H1 (cell line): ENCODE measurements around the gene OCEL1. TPM values are rescaled to one million over a fixed set of nuclear protein-coding genes. Genes with fewer than 3 reads are reported as not detected.

Experiments used
- CTCF ChIA-PET: fragments of 300-600 bp; sonication (Branson Sonifier 250); formaldehyde crosslinking; loops from one replicate; lab custom pipeline; 2021; ENCODE audit not compliant: partially characterized antibody; lab: Charles Lee
- POLR2A ChIA-PET: fragments of 300-600 bp; sonication (Branson Sonifier 250); formaldehyde crosslinking; loops from one replicate; lab custom pipeline; 2021; ENCODE audit warnings: inconsistent platforms; ENCODE audit not compliant: partially characterized antibody; lab: Charles Lee
- DNase-seq, 2 experiments: peaks; one replicate each; pipeline versions ENCODE4 v3.0.0 to v3.0.0-alpha.2; 2010 to 2022; ENCODE audit warnings: low spot score in 2 of 2, low read depth in 1 of 2, mixed read lengths in 1 of 2
- FAIRE-seq: peaks from 2 replicates; lab custom pipeline; 2011; peaks lifted over from hg19 to GRCh38; lab: Jason Lieb, UNC
- H2AFZ ChIP-seq: 2 replicates; pipeline ENCODE4 v1.8.1; 2012; ENCODE audit warnings: low read length, inconsistent platforms
- H2AK5ac ChIP-seq: 2 replicates; pipeline ENCODE4 v1.6.1; 2013; ENCODE audit warnings: low read depth, low read length
- H2BK120ac ChIP-seq: replicated peaks from 2 replicates; pipeline ENCODE3; 2013; ENCODE audit warnings: low read depth, low read length, inconsistent platforms
- H2BK12ac ChIP-seq: 2 replicates; pipeline ENCODE4 v1.6.1; 2013; ENCODE audit warnings: low read depth, low read length
- H2BK15ac ChIP-seq: 2 replicates; pipeline ENCODE4 v1.6.1; 2013; ENCODE audit warnings: low read length
- H2BK20ac ChIP-seq: 2 replicates; pipeline ENCODE4 v1.6.1; 2013; ENCODE audit warnings: low read length
- H2BK5ac ChIP-seq: 2 replicates; pipeline ENCODE4 v1.6.1; 2013; ENCODE audit warnings: low read depth, low read length
- H3K14ac ChIP-seq: 2 replicates; pipeline ENCODE4 v1.6.1; 2013; ENCODE audit warnings: inconsistent platforms; ENCODE audit not compliant: insufficient read length
- H3K18ac ChIP-seq: 2 replicates; pipeline ENCODE4 v1.6.1; 2013; ENCODE audit warnings: low read length; ENCODE audit errors: extremely low read depth
- H3K23ac ChIP-seq: 2 replicates; pipeline ENCODE4 v1.6.1; 2013; ENCODE audit warnings: inconsistent platforms; ENCODE audit not compliant: insufficient read length
- H3K23me2 ChIP-seq: 2 replicates; pipeline ENCODE4 v1.6.1; 2013; ENCODE audit warnings: low read depth, low read length
- H3K27ac ChIP-seq: 2 replicates; pipeline ENCODE4 v1.6.1; 2011; ENCODE audit warnings: low read depth, low read length, inconsistent platforms
- H3K27me3 ChIP-seq, 4 experiments: replicated peaks in 1 of 4; 1 replicate in 1 of 4; 2 replicates in 3 of 4; pipeline versions ENCODE4 v1.6.1 to v1.8.1; 2011 to 2013; ENCODE audit warnings: low read length in 3 of 4, mild to moderate bottlenecking in 3 of 4, inconsistent platforms in 2 of 4, mixed read lengths in 2 of 4, moderate library complexity in 1 of 4; ENCODE audit not compliant: control insufficient read depth in 3 of 4, insufficient read depth in 3 of 4; ENCODE audit errors: extremely low read depth in 1 of 4
- H3K36me3 ChIP-seq, 4 experiments: 2 replicates each; pipeline versions ENCODE4 v1.6.1 to v1.8.1; 2011 to 2013; ENCODE audit warnings: mild to moderate bottlenecking in 4 of 4, low read length in 3 of 4, moderate library complexity in 2 of 4, control low read depth in 1 of 4, inconsistent platforms in 1 of 4; ENCODE audit not compliant: insufficient read depth in 4 of 4, control insufficient read depth in 2 of 4
- H3K4ac ChIP-seq: replicated peaks from 2 replicates; pipeline ENCODE3; 2013; ENCODE audit warnings: low read length, low read depth, mixed read lengths, inconsistent platforms; ENCODE audit not compliant: insufficient read length
- H3K4me1 ChIP-seq, 4 experiments: replicated peaks in 1 of 4; 1 replicate in 1 of 4; 2 replicates in 3 of 4; pipeline versions ENCODE4 v1.6.1 to v1.8.1; 2011 to 2013; ENCODE audit warnings: low read length in 3 of 4, inconsistent platforms in 2 of 4, mixed read lengths in 1 of 4; ENCODE audit not compliant: insufficient read depth in 4 of 4, control insufficient read depth in 3 of 4
- H3K4me2 ChIP-seq, 2 experiments: 2 replicates each; pipeline versions ENCODE4 v1.6.1 to v1.8.1; 2011 to 2013; ENCODE audit warnings: low read depth in 2 of 2, low read length in 2 of 2, control low read depth in 1 of 2, inconsistent platforms in 1 of 2, mild to moderate bottlenecking in 1 of 2; ENCODE audit not compliant: insufficient read depth in 1 of 2
- H3K4me3 ChIP-seq, 4 experiments: fragments of 200-600, 300-600 bp in 1 of 4; sonication (generic), shearing (Covaris generic), sonication (Bioruptor Twin) in 1 of 4; 2 replicates each; pipeline versions ENCODE4 v1.5.1 to v1.8.1; 2011 to 2016; ENCODE audit warnings: low read length in 4 of 4, low read depth in 3 of 4, control low read depth in 2 of 4, inconsistent platforms in 2 of 4, mild to moderate bottlenecking in 2 of 4, mixed read lengths in 1 of 4, moderate library complexity in 1 of 4; ENCODE audit not compliant: insufficient read depth in 2 of 4; ENCODE audit errors: extremely low read depth in 1 of 4
- H3K56ac ChIP-seq: replicated peaks from 2 replicates; pipeline ENCODE3; 2013; ENCODE audit warnings: low read depth, mild to moderate bottlenecking, mixed read lengths, low read length, inconsistent platforms; ENCODE audit not compliant: insufficient read length
- H3K79me1 ChIP-seq: 2 replicates; pipeline ENCODE4 v1.6.1; 2013; ENCODE audit warnings: low read depth, low read length, control low read depth
- H3K79me2 ChIP-seq, 2 experiments: 2 replicates each; pipeline versions ENCODE4 v1.6.1 to v1.8.1; 2012 to 2013; ENCODE audit warnings: low read length in 2 of 2, mild to moderate bottlenecking in 2 of 2, inconsistent platforms in 1 of 2; ENCODE audit not compliant: insufficient read depth in 2 of 2, control insufficient read depth in 1 of 2
- H3K9ac ChIP-seq, 4 experiments: replicated peaks in 1 of 4; 1 replicate in 1 of 4; 2 replicates in 3 of 4; pipeline versions ENCODE4 v1.6.1 to v1.8.1; 2011 to 2013; ENCODE audit warnings: low read depth in 3 of 4, low read length in 3 of 4, control low read depth in 2 of 4, mild to moderate bottlenecking in 2 of 4, moderate library complexity in 2 of 4, inconsistent platforms in 1 of 4; ENCODE audit errors: extremely low read depth in 1 of 4
- H3K9me3 ChIP-seq, 2 experiments: 2 replicates each; pipeline versions ENCODE4 v1.6.1 to v1.8.1; 2012 to 2013; ENCODE audit warnings: mild to moderate bottlenecking in 2 of 2, moderate library complexity in 2 of 2, control low read depth in 1 of 2, inconsistent platforms in 1 of 2, low read depth in 1 of 2, low read length in 1 of 2, mixed read lengths in 1 of 2; ENCODE audit not compliant: insufficient read depth in 2 of 2
- H4K20me1 ChIP-seq, 2 experiments: replicated peaks in 1 of 2; 2 replicates each; pipeline versions ENCODE3 to v1.8.1; 2011 to 2013; ENCODE audit warnings: inconsistent platforms in 2 of 2, low read length in 2 of 2, mild to moderate bottlenecking in 1 of 2; ENCODE audit not compliant: insufficient read depth in 2 of 2, control insufficient read depth in 1 of 2
- H4K5ac ChIP-seq: 2 replicates; pipeline ENCODE4 v1.6.1; 2013; ENCODE audit warnings: low read length, low read depth, mixed read lengths, inconsistent platforms; ENCODE audit not compliant: insufficient read length
- H4K8ac ChIP-seq: 2 replicates; pipeline ENCODE4 v1.8.0; 2013; ENCODE audit warnings: mild to moderate bottlenecking, moderate library complexity, low read length, inconsistent platforms; ENCODE audit not compliant: insufficient read depth; ENCODE audit errors: extremely low read depth
- H4K91ac ChIP-seq: replicated peaks from 2 replicates; pipeline ENCODE3; 2013; ENCODE audit warnings: low read length, mixed read lengths, inconsistent platforms; ENCODE audit not compliant: insufficient read length
- E2F6 ChIP-seq: IDR thresholded peaks from 2 replicates; pipeline ENCODE4 v1.6.1; 2012; ENCODE audit warnings: inconsistent platforms
- POLR2A ChIP-seq, 2 experiments: IDR thresholded peaks; 1 replicate in 1 of 2; 2 replicates in 1 of 2; pipeline ENCODE4 v1.6.1; 2011; ENCODE audit warnings: low read depth in 2 of 2, low read length in 2 of 2, mild to moderate bottlenecking in 2 of 2; ENCODE audit errors: control extremely low read depth in 1 of 2
- ZNF274 ChIP-seq: IDR thresholded peaks from 2 replicates; pipeline ENCODE4 v1.7.0; 2012; ENCODE audit warnings: low read length, borderline replicate concordance; ENCODE audit errors: extremely low read depth
- WGBS, 2 experiments: shearing (Covaris generic) in 1 of 2; methylation state at CpG; one replicate each; pipeline versions ENCODE4 v1.1.6 to v1.1.7; 2013 to 2015; ENCODE audit warnings: low lambda C conversion rate in 2 of 2, mixed read lengths in 2 of 2, inconsistent platforms in 1 of 2, low coverage in 1 of 2, missing lambda C conversion rate in 1 of 2; ENCODE audit not compliant: insufficient replicate concordance in 2 of 2, insufficient coverage in 1 of 2, insufficient read length in 1 of 2; ENCODE audit errors: extremely low coverage in 1 of 2, missing lambda C conversion rate in 1 of 2; 5-methylcytosine and 5-hydroxymethylcytosine counted together
- polyA plus RNA-seq, 7 experiments: library from polyadenylated mRNA; depleted of rRNA in 3 of 7; stranded (reverse) in 5 of 7; unstranded in 2 of 7; fragments of >200 nt in 5 of 7; fragments of 200-250 nt in 2 of 7; gene quantifications; 1 replicate in 5 of 7; 2 replicates in 1 of 7; 4 replicates in 1 of 7; pipeline versions ENCODE4 v1.2.1 to v1.2.3, GENCODE V29; 2011 to 2013; ENCODE audit warnings: missing spikeins in 2 of 7, mixed read lengths in 2 of 7
- total RNA-seq: library from RNA; stranded (reverse); fragmentation: NEBNext Ultra II Directional; extraction: Animal tissue kit (Norgen Biotek cat#: 25700); gene quantifications from 2 replicates; pipeline ENCODE4 v1.2.1, GENCODE V29; 2021

The OCEL1 gene
- total and polyA plus RNA-seq, 2 of the 8 experiments (the other 6 are each of a cell fraction or from before 2014, with no cell fraction given), result 13.3 to 32.6 TPM

GRCh38 chr19:17254636-17255035, 28.6 kb downstream of the OCEL1 start:
- Histone ChIP-seq H3K56ac (no peak overlapping the region), H3K18ac (no peak overlapping the region), H4K8ac (no peak overlapping the region), H2BK12ac (no peak overlapping the region), H2BK120ac (no peak overlapping the region), H2BK5ac (no peak overlapping the region), H3K14ac (no peak overlapping the region), H3K9me3 (peaks cover 11% of the 10 kb centered on the region in 2 experiments; a peak in 3 of 4 replicates), H3K27me3 (no peaks in the 10 kb centered on the region), H2AFZ (no peak overlapping the region), H3K79me1 (no peaks in the 10 kb centered on the region), H3K4me1 (no peaks in the 10 kb centered on the region), H3K9ac (no peak overlapping the region), H3K36me3 (peaks cover 2 to 10% (median 4%) of the 10 kb centered on the region in 4 experiments; a peak in 4 of 8 replicates), H3K23me2 (no peaks in the 10 kb centered on the region), H3K4me2 (no peak overlapping the region), H2BK20ac (no peak overlapping the region), H3K27ac (no peak overlapping the region), H3K4me3 (no peak overlapping the region), H2BK15ac (no peak overlapping the region), H3K79me2 (no peaks in the 10 kb centered on the region), H4K5ac (no peak overlapping the region), H3K23ac (no peak overlapping the region), H4K20me1 (no peaks in the 10 kb centered on the region), H3K4ac (no peak overlapping the region), H4K91ac (no peak overlapping the region), H2AK5ac (no peak overlapping the region)
- ChIA-PET POLR2A (interaction anchor here (0.8 to 1.9 kb wide), 4 partner anchors 10 to 28 kb away, joined by 3 to 5 read pairs (median 4); partner anchors contain the start of genes OCEL1 and USHBP1), CTCF (interaction anchor here (0.6 to 2.9 kb wide), 7 partner anchors 9 to 483 kb away, joined by 3 to 15 read pairs (median 4); partner anchors contain the start of gene USHBP1)
- no peak for DNase-seq
- FAIRE-seq, result no peak
- 94% methylated on average over 9 of the region's 10 CpGs; no CpG with 5 or more reads in 1 of the 2 experiments for WGBS, 2 experiments
- TF ChIP-seq POLR2A (IDR thresholded peaks at IDR 0.05; ENCODE audit: control extremely low read depth in 1 of 2, low read depth in 2 of 2, low read length in 2 of 2), result no peak
- no peak for TF ChIP-seq ZNF274
- no peak for TF ChIP-seq E2F6
